Ovary (tissue), 3 donors: ENCODE results near the gene MNDA.

Experiments used
- CTCF ChIP-seq, 3 donors: fragments of 450-650 bp in 2 of 3; fragments of 200-600 bp in 1 of 3; IDR thresholded peaks; one replicate each; pipeline versions ENCODE4 v1.5.1 to v1.8.0; 2016 to 2022; ENCODE audit warnings: antibody characterized with exemption in 3 of 3, mild to moderate bottlenecking in 1 of 3
- EP300 ChIP-seq: sonication (generic); formaldehyde crosslinking; IDR thresholded peaks from one replicate; pipeline ENCODE4 v1.6.1; 2017; ENCODE audit warnings: antibody characterized with exemption
- POLR2A ChIP-seq: fragments of 450-650 bp; IDR thresholded peaks from one replicate; pipeline ENCODE4 v1.6.1; 2017; ENCODE audit warnings: antibody characterized with exemption, mild to moderate bottlenecking, moderate library complexity
- donor health status: DM: no; HTN: no; CAD: no.

GRCh38 chr1:158814970-158815369, 16.2 kb upstream of the MNDA start:
- TF ChIP-seq CTCF (IDR thresholded peaks at IDR 0.05) (no peak), POLR2A (no peak), EP300 (no peak)
